ENCODE results near the gene OLR1.

DNA sequence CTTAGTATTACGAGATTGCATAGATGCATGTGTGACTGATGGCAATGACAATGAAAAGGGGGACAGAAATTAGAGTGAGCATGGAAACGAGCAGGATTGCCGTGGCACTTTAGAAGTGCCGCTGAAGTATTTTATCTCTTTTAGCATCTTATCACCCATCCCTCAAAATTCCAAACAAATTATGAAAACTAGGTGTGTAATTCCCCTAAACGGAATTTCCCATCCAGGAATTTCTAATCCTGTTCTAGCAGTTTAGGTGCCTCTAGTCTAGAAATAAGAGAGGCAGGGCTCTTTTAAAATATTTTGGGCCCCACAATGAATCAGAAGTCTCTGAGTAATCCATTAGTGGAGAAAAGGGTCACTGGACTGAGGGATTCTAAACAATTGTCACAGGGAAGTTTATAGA is 7.8 kb upstream of the OLR1 start:
- TF ChIP-seq POLR2A (IDR thresholded peaks at IDR 0.05; ENCODE audit: low read depth, low read length) (no peak), BHLHE40 (IDR thresholded peaks at IDR 0.05; ENCODE audit: low read depth, low read length) (no peak)
- TF ChIP-seq, protein P1, sequence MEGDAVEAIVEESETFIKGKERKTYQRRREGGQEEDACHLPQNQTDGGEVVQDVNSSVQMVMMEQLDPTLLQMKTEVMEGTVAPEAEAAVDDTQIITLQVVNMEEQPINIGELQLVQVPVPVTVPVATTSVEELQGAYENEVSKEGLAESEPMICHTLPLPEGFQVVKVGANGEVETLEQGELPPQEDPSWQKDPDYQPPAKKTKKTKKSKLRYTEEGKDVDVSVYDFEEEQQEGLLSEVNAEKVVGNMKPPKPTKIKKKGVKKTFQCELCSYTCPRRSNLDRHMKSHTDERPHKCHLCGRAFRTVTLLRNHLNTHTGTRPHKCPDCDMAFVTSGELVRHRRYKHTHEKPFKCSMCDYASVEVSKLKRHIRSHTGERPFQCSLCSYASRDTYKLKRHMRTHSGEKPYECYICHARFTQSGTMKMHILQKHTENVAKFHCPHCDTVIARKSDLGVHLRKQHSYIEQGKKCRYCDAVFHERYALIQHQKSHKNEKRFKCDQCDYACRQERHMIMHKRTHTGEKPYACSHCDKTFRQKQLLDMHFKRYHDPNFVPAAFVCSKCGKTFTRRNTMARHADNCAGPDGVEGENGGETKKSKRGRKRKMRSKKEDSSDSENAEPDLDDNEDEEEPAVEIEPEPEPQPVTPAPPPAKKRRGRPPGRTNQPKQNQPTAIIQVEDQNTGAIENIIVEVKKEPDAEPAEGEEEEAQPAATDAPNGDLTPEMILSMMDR (conservative IDR thresholded peaks at IDR 0.05; ENCODE audit: low read depth, low read length): no peak

Data from IMR-90 (cell line).